HS-5 (cell line): Measurements from ENCODE around the gene PBX4.

Experiments
- DNase-seq: peaks from one replicate; pipeline ENCODE4 v3.0.0-alpha.2; 2012; ENCODE audit warnings: low read depth

Gene PBX4

GRCh38 chr19:19649155-19649554 is 30.7 kb upstream of the PBX4 start:
- DNase-seq, result no peak

DNA sequence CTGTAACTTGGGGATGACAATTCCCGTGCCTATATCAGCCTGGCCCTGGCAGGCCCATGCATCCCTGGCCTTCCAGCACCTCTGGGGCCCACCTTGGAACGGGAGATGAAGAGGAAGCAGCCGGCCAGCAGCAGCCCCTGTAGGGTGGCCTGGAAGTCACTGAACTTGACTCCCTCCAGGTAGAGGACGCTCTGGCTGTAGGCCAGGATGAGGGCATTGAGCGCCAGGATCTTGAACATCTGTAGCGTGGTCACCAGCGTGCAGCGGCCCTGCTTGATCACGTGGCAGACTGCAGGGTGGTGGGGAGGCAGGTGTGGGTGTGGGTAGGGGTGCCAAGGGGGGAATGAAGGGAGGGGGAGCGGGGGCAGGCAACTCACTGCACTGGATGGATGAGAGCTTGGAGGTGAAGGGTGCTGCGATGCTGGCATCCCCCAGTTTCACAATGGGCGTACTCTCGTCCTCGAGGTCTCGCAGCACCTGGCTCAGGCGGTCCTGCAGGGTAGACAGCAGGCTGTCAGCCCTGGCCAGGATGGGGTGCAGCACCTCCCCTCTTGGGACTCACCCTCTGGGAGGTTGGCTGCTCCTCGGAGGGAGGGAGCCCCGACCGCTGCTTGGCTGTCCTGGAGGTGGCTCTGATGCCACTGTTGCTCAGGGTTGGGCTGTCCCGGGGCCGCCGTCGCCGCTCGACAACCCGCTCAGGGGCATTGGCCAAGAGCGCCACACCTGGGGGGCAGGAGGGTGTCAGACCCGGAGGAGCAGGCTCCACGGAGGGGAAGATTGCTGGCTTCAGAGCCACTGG is 28.7 kb upstream of the PBX4 start:
- DNase-seq, result no peak

DNA sequence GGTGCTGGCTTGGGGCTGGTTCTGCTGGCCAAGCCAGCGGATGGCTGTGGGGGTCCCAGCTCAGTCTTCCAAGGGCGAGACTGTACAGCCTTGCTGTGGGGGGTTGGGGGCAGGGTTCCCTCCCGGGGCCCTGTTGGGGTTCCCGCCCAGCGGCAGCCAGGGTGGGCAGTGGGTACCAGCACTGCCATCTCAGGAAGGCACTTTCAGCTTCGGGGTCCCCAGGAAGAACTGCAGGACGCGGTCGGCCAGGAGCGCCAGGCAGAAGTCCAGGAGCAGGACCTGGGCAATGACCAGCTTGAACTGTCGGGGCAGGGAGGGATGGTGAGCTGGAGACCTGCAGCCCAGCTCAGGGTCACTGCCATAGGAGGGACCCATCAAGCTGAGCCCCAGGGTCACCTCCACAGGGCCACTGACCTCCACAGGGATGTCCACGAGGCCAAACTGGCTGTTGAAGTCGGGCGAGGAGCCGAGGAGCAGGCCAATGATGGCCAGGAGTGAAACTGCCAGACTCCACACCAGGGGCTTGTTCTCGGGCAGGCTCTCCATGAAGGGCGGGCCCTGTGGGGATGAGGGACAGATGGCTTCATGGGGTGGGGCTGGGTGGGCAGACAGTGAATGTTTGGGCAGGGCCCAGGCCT is 26.9 kb upstream of the PBX4 start:
- DNase-seq, result no peak

GRCh38 chr19:19644054-19644388 is 25.5 kb upstream of the PBX4 start:
- DNase-seq, result no peak

DNA sequence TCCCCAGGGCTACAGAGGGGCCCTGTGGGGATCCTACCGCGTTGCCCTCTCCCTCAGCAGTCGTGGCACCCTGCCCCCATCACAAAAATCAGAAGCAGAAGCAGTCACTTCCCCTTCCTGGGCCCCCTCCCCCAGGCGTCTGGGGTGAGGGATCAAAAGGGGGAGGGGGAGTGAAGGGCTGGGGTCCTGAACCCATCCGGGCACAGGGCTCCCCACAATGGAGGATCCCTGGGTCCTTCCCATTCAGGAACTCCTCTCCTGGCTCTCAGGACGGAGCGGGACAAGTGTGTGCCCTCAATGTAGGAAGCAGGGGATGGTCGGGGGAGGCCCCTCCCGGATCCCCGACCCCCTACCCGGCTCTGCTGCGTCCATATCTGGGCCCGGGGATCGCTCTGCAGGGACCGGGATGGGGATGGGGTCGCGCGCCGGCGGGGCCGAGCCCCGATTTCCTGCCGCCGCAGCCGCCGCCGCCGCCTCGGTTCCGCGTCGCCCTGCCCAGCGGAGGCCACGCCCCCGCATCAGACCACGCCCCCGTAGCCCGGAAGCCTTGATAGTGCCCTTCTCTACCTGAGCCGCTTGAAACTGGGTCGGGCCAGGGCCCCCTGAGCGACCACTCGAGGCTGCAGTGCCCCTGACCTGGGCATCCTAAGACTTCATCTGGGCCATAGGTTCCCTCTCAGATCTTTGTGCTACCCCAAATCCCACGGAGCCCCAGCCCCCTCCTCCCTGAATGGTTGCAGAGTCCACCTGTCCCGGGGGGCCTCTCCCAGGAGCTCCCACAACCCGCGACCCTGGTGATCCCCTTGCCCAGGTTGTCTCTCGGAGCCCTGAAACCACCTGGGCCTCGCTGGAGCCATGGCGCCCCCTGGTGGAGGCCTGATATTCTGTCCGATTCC is 24.9 kb upstream of the PBX4 start, which contains the start of gene GMIP:
TSS of gene GMIP (minus strand) at position 500 of the 896 bp plus-strand sequence. CDS start at position 372, 128 bp downstream.
- DNase-seq, result no peak

DNA sequence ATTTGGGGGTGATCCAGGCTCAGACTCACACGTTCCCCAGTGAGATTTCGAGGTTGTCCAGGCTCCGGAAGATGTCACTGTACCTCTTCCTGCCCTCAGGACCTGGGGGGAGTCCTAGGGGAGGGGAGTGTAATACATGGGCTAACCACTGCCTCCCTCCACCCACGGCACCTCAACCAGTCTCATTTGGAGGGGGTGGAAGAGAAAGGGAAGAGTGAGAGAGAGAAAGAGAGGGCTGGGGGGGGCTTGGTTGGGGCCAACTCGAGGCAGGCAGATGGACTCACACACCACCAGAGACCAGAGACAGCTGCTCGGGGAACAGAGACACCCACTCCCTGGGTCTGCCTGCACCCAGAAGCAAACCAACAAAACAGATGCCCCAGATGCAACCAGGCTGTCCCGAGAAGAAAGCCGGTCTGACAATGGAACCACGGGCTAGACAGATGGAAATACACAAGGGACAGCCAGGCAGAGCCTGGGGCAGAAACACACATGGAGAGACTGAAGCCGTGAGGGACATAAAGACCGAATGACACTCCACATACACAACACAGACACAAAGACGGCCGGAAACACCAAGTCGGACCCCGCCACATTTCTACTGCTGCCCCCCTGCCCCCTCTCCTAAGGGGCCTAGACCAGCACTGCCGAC is 24.1 kb upstream of the PBX4 start:
- DNase-seq, result no peak

DNA sequence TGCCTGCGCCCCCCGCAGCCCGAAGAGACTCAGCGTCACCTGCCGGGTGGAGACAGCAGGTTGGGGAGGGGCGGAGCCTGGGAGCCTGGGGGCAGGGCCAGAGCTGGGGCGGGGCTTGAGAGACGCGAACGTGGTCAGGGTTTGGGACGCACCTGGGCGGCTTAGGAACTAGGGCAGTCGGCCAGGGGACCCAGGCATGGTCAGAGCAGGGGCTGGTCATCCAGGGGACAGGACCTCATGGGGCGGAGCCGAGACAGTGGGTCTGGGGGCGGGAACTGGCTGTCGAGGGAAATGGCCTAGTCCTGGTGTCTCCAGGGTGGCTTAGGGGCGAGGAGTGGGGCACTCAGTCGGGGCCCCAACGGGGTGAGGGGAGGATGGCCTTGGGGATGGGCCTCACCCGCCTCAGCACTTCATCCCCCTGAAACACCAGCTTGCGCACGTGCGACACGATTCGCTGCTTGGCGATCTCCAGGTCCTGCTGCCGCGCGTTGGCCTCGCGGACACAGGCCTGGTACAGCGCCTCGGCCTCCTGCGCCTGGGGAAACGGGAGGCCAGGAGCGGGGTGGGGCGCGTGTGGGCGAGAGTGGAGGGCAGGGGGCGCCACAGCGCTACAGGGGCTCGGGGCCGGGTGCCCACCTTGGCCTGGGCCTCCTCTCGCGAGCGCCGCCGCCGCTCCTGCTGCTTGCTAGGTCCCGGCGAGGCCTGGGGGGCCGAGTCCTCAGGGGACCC is 19.2 kb upstream of the PBX4 start:
- DNase-seq, result no peak

GRCh38 chr19:19637186-19637522 is 18.7 kb upstream of the PBX4 start:
- no peak for DNase-seq

DNA sequence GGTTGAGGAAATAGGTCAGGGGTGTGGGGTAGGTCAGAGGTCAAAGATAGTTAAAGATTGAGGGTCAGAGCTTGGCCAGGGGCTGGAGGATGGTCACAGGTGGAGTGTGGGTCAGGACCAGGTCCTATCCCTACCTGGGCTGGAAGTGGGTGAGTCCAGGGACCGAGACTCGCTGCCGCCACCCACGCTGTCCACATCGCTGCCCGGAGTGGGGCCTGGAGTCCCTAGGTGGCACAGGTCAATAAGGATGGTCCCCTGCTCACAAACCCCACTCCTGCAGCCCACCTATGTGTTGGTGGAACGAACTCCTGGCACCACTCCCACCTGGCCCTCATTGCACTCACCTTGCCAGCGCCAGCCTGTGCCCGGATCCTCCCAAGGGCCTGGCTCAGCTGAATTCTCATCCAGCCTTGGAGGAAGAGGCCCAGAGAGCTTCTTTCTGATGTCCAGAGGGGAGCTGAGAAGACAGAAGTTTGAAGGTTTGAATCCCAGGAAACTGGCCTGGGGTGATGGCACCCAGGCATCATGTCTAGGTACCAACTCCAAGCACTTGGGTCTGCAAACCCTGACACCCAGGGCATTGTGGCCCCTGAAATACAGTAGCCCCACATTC is 18.2 kb upstream of the PBX4 start:
- no peak for DNase-seq

DNA sequence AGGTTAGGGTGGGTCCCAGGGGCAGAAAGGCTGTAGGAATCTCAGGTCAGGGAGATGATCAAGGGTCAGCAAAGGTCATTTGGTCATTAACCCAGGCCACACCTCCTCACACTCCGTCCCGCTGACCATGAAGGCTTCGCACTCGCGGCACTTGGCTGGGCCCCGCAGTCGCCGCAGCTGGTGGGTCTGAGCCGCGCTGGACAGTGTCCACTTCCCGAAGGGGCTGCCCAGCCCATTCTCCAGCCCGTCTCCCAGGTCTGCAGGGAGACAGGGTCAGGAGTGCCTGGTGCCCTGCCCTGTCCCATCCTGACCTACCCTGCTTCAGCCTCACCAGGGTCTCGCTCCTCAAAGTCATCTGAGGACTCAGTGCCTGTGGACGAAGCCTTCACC is 16.8 kb upstream of the PBX4 start:
- no peak for DNase-seq

DNA sequence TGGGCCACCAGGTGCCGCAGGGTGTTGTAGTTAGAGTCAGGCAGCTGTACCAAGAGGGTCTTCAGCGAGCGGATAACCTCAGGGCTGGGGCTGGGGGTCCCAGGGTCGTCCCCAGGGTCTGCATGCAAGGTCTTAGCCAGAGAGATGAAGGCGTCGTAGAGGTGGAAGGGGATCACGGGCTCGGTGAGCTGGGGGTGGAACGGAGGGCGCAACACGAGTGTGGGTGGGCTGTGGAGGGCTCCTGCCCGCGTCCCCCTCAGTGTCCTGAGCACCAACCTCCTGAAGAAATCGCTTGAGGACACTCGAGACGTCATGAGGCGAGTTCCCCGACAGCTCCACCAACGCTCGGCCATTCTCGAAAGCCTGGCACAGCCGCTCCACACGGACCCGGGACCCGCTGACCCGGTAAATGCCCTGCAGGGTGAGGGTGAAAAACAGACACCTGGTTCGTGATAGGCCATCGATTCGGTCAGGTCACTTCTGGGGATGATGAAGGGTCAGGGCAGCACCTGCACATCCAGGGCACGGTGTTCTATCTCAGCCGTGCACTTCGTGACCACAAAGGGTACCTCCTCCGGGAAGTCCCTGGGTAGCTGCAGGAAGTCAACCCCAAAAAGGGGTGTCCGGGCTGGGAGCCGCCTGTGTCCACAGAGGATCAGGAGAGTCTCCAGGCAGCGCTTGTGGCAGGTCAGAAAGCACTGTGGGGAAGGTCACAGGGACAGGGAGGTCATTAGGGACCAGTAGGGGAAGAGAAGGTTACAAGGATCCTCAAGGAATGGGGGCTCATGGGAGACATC is 16.2 kb upstream of the PBX4 start:
- DNase-seq, result no peak

GRCh38 chr19:19633711-19634515 is 15.4 kb upstream of the PBX4 start:
- no peak for DNase-seq

- DNase-seq, result no peak
Observed at GRCh38 chr19:19632661-19633060, 14.2 kb upstream of the PBX4 start.

DNA sequence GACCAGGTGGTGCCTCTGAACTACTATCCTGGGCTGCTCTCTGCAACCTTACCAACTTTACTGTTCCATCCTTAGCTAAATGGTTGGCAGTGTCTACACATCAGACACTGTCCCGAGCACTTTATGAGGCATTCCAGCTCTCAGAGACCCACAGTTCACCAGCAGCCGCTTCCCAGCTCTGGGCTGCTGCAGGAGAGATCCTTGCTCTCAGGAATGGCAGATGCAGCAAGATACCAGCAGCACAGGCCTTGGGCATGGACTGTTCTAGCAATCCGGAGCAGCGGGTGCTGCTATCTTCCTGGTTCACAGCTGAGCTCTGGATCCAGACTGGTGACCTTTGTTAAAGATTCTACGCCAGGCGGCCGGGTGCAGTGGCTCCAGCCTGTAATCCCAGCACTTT is 12.9 kb upstream of the PBX4 start:
- DNase-seq, result no peak

GRCh38 chr19:19630426-19630825 is 11.9 kb upstream of the PBX4 start:
- DNase-seq, result no peak

DNA sequence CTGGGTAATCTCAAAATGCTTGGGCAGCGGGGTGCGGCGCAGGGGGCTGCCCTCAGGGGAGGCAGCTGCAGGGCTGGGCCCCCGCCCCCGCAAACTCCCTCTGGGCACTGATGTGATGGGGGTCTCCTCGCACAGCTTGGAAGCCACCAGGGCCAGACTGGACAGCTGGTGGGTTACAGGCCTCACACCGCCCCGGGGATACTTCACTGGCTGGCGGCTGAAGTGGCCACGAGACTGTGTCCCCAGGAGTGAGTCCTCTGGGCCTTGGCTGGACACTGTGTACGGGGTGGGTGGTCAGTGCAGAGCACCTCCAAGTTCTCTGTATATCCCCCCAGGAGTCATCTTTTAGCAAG is 11.6 kb upstream of the PBX4 start:
- DNase-seq, result no peak

- DNase-seq, result no peak
Observed at GRCh38 chr19:19628501-19629134, 10.1 kb upstream of the PBX4 start.

DNA sequence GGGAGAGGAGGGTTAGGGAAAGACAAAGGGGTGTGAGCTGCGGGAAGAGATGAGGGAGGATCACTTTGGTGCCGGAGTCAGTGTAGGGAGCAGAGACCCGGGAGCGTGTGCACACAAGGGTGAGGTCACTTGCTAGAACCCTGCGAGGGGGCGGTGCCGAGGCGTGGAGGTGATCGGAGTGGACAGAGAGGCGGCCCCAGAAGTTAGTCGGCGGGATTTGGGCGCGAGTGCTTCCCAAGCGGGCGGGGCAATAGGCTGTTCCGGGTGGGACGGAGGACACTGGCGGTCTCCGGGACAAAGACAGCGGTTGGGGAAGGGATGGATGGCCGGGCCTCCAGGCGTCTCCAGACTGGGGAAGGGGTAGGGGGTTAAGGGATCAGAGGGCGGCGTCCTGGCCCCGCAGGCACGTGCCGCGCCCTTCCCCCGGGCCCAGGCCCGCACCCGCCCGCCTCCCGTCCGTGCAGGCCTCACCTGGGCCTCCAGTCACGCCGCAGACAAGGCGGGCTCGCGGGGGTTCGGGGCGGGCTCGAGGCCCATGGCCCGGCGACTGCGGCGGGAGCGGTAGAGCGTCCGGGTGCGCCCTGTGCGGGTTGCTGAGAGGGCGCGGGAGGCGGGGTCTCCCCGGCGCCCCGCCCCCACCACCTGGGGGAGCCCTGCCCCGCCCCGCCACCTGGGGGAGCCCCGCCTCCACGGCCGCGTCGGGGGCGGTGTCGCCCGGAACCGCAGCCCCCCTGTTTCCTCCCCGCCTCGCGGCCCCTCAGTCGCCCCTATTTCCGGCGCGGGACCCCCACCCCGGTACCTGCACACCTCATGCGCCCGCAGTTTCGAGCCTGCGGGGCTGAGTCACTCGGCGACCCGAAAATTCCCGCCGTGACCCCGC is 9.4 kb upstream of the PBX4 start, which contains the start of gene LPAR2:
TSS of gene LPAR2 (minus strand) at position 600 of the 880 bp plus-strand sequence. CDS start 945 bp downstream, outside the sequence.
- DNase-seq, result no peak
